PFSK-1 (cell line): ENCODE results near the gene HOOK2.

ENCODE experiments used
- POLR2AphosphoS5 ChIP-seq: IDR thresholded peaks from 2 replicates; pipeline ENCODE4 v1.6.1; 2012; ENCODE audit warnings: low read depth, mild to moderate bottlenecking, control low read depth, low read length, moderate library complexity
- SIN3A ChIP-seq: IDR thresholded peaks from 2 replicates; pipeline ENCODE4 v1.6.1; 2012; ENCODE audit warnings: mild to moderate bottlenecking, low read length, moderate library complexity, borderline replicate concordance; ENCODE audit not compliant: insufficient read depth
- TAF1 ChIP-seq: IDR thresholded peaks from 2 replicates; pipeline ENCODE4 v1.6.1; 2012; ENCODE audit warnings: low read length, control low read depth, borderline replicate concordance; ENCODE audit not compliant: insufficient read depth
- TF ChIP-seq, protein P1 (sequence below), 2 experiments: IDR thresholded peaks; 2 replicates each; pipeline versions ENCODE4 v1.6.1 to v1.8.0; 2011 to 2012; ENCODE audit warnings: low read depth in 2 of 2, low read length in 2 of 2, control low read depth in 1 of 2, inconsistent platforms in 1 of 2, mild to moderate bottlenecking in 1 of 2, moderate library complexity in 1 of 2; ENCODE audit not compliant: insufficient read depth in 1 of 2

DNA sequence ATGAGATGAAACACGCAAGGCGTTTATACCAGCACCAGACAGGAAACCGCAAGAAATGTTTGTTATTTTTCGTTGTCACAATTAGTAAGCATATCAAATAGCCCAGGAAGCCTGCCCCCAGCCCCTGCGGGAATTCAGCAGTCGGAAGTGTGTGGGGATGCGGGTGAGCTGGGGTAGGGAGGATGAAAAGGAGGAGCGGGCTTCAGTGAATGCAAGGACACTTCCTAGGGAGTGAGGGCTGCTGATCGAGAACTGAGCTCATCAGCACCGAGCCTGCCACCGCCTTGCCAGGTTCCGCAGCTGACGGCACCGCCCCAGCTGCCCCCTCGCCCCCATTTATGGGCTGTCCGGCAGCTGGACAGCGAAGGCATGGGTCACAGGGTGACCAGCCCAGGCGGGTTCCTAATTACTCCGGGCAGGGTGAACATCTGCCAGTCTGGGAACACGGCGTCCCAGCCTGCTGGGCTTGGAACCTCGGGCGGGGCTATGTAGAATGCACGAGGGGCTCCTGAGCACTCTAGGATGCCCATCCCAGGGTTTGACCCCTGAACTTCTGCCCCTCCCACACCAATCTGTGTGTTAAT, 25.3 kb downstream of the HOOK2 start:
- TF ChIP-seq, protein P1, sequence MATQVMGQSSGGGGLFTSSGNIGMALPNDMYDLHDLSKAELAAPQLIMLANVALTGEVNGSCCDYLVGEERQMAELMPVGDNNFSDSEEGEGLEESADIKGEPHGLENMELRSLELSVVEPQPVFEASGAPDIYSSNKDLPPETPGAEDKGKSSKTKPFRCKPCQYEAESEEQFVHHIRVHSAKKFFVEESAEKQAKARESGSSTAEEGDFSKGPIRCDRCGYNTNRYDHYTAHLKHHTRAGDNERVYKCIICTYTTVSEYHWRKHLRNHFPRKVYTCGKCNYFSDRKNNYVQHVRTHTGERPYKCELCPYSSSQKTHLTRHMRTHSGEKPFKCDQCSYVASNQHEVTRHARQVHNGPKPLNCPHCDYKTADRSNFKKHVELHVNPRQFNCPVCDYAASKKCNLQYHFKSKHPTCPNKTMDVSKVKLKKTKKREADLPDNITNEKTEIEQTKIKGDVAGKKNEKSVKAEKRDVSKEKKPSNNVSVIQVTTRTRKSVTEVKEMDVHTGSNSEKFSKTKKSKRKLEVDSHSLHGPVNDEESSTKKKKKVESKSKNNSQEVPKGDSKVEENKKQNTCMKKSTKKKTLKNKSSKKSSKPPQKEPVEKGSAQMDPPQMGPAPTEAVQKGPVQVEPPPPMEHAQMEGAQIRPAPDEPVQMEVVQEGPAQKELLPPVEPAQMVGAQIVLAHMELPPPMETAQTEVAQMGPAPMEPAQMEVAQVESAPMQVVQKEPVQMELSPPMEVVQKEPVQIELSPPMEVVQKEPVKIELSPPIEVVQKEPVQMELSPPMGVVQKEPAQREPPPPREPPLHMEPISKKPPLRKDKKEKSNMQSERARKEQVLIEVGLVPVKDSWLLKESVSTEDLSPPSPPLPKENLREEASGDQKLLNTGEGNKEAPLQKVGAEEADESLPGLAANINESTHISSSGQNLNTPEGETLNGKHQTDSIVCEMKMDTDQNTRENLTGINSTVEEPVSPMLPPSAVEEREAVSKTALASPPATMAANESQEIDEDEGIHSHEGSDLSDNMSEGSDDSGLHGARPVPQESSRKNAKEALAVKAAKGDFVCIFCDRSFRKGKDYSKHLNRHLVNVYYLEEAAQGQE (IDR thresholded peaks at IDR 0.05; ENCODE audit: insufficient read depth in 1 of 2, low read depth in 2 of 2, low read length in 2 of 2) = 0 out of 4 replicates have a peak, but pooled peaks of 1 of the 2 experiments have one; percentile 23
- no peak for TF ChIP-seq POLR2AphosphoS5
- no peak for TF ChIP-seq TAF1
- no peak for TF ChIP-seq SIN3A
